NCI-H460 (cell line): Measurements from ENCODE around the gene LMX1B. TPM values are rescaled to one million over a fixed set of nuclear protein-coding genes. Genes with fewer than 3 reads are reported as not detected.

Experiments
- DNase-seq: peaks from one replicate; pipeline ENCODE4 v3.0.0-alpha.2; 2016; ENCODE audit warnings: low read depth; ENCODE audit errors: extremely low read depth
- total RNA-seq: library from RNA; depleted of rRNA; stranded (reverse); fragments of >200 nt; shearing (Covaris generic); gene quantifications from 2 replicates; pipeline ENCODE4 v1.2.3, GENCODE V29; 2014

LMX1B gene
- total RNA-seq, 1 experiment from 2014 or later: 1.9 TPM

DNA sequence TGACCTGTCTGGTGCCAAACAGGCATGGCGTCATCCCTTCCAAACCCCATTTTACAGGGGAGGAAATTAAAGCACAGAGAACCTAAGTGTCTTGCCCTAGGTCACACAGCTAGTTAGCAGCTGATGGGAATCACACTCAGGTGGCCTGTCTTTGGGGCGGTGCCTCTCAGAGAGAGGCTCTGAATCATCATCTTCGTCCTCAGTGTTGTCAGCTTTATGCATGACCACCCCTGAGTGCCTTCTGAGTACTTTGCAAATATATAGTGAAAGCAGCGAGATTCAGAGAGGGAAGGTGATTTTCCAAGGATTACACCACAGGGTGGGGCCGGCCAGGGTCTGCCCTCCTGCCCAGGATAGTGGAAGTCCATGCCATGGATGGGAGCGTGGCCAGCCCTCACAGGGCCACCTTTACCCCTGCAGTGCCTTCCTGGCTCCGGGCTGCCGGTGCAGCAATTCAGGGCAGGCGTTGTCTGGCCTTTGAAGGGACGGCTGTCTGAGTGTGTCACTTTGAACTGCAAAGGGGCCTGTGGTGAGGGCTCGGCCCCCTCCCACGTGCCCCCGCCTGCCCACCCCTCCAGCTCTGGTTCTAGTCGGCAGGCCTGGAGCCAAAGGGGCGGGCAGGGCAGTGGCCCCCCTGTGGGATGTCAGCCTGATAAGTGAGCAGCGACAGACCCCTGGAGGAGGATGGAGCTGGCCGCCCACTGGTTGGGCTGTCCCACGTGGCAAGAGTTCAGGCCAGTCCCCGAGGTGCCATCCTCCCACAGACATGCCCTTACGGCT is 16.9 kb downstream of the LMX1B start:
- DNase-seq: no peak

DNA sequence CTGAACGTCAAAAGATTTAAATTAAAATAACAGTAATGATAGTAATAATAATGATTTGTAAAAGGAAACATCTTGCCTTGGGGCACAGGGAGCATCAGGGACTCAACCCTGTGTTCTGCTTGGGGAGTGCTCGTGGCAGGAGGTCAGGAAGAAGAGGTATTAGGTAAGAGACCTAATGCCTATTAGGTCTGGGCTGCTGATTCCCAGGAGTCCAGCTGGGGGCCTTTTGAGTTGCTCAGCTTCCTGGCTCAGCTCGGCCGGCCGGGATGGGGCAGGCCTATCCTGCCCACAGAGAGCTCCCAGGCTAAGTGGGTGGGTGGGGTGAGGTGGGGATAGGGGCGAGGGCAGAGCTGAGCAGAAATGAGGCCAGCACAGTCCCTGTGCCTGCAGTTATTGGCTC is 17.5 kb downstream of the LMX1B start:
- DNase-seq: no peak

DNA sequence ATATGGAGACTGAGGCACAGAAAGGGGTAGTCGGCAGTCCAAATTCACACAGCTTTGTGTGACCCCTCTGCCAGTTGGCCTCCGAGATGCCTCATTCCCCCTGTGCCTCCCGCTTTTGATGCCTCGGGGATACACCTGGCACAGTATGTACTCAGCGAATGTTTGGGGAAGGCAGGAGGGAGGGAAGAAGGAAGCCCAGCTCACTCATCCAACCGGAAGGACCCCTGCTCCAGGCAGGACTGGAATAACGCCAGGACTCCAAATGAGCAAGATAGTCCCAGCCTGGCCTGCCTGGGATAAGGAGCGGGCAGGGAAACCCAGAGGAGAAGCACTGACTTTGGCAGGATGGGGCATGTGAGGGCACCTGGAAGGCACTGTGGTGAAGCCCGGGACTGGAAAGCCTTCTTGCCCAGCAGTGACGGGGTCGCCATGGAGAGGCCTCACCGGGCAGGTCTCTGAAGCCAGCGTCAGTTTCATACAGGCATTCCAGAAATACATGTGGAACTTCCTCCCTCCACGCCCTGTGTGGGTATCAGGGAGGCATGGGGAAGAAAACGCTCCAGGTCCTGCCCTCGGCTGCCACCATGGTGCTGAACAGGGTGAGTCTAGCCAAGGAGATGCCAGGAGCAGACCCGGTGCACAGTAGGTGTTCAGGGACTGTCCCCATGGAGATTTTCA is 20.3 kb downstream of the LMX1B start:
- no peak for DNase-seq

DNA sequence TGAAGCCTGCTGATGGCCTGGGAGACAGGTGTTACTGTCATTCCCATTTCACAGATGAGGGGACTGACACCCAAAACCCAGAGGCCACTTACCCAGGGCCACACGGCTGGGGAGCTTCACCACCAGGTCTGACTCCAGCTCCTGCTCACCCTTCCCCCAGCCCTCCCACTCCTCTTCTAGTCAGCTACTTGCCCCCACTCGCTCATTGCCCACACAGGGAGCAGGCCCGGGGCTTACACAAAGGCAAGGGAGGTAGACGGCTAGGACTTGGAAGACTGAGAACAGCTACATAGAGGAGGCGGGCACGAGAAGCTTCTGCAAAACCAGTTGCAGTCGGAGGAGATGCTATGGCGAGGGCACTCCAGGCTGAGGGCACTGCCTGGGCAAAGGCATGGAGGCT is 21.3 kb downstream of the LMX1B start:
- DNase-seq: no peak

DNA sequence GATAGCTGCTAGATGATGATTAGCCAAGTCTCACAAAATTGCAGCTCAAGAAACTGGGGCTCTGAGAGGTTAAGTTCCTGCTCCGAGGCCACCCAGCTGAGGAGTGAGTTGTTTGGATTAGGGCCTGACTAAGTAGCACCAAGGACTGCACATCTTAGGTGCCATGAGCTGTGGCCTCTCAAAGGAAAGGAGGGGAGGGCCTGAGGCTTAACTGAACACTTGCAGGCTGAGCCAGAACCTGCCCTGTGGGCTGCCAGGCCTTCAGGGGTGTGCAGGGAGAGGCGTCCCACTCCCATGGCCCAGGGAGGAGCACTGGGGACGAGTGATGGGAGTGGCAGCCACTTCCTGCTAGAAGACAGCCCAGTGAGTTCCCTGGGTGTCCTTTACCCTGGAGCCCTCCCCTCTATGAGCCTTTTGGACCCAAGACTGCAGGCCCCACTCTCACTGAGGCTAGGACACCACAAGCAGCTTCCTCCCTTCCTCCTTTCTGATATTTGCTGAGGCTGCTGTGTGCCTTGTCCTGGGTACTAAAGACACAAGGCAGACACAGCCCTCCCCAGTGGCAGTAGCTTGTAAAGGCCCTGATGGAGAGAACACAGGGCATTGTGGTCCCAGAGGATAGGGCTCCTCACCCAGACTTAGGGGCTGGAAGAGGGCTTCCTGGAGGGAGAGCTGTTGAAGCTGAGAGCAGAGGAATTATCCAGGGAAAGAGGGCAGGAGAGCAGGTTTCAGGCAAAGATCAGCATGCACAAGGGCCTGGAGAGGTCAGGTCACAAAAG is 22.1 kb downstream of the LMX1B start:
- no peak for DNase-seq

DNA sequence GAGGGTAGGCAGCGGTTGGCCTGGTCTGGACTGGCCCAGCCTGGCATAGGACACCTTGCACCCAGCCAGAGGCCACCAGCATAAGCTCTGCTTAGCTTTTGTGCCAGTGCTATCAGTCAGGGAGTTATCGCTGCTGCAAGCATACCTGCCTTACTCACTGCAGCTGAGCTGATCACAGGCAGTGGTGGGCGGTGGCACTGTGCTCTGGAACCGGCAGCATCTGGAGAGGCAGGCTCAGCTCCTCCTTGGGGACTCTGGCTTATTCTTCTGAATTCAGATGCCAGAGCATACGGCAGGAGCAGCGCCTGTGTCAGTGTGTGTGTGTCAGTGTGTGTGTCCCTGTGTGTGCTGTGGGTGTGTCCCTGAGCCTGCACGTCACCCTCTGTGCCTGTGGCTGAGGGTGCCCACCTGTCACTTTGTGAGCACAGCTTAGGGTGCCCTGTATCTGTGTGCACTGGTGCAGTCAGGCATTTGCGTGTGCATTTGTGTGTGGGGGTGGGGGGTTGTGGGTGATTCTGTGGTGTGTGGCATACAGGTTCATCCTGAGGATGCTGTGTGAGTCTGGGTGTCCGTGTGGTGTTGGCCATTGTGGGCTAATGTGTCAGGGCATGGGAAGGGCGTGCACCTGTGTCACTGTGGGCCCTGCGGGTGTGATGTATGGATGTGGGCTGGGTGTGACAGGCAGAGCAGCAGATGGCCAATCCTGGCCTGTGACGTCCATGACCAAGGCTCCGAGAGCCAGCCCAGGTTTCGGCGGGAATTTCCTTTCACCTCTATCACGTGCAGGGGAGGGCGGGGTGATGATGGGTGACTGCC is 23.5 kb downstream of the LMX1B start:
- DNase-seq: no peak

DNA sequence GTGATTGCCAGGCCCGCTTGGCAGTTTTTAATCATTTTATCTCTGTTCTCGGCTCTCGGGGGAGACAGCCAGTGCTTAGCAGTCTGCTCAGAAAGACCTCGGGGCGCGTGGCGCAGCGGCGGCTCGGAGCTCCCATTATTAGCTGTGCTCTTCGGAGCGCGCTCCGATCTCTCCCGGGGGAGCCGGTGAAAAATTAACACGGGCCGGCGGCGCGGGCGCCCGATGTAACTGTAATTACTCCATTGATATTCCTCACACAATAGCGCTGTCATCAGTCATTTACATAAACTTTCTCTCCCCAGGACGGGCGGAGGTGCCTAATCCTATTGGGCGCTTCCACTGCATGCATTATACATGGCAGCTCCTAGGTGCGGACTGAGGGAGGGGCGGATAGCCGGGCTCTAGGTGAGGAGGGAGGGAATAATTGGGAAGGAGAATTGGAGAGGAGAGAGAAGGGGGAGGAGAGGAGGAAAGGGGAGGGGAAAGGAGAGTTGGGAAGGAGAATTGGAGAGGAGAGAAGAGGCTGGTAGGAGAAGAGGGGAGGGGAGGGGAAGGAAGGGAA is 24.9 kb downstream of the LMX1B start:
- DNase-seq: no peak

DNA sequence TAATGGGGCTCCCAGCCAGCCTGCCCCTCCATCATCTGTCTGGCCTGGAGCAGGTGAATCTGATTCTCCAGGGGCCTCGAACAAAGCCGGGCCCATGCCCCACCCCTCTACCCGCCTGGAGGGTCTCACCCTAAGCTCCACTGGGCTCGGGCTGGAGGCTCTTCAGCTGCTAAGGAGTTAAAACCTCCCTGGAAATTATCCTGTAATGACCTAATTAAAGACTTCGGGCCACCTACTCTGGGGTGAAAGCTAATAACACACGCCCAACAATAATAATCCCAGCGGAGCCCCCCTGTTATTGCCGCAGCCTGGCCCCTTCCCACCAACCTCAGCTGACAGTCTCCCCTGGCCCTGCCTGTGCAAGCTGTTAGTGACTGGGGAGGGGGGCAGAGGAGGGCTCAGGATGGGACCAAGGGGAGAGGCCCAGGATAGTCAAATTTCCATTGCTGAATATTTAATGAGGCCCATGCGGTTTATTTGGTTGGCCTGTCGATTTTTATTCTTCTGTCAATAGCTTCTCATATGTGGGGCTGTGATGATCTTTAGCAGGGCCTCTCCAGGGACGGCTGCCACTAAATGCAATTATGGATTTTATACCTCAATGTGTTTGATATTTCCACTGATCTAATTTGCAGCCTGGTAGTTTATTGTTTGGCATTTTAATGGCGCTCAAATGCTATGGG is 25.7 kb downstream of the LMX1B start:
- DNase-seq: no peak

DNA sequence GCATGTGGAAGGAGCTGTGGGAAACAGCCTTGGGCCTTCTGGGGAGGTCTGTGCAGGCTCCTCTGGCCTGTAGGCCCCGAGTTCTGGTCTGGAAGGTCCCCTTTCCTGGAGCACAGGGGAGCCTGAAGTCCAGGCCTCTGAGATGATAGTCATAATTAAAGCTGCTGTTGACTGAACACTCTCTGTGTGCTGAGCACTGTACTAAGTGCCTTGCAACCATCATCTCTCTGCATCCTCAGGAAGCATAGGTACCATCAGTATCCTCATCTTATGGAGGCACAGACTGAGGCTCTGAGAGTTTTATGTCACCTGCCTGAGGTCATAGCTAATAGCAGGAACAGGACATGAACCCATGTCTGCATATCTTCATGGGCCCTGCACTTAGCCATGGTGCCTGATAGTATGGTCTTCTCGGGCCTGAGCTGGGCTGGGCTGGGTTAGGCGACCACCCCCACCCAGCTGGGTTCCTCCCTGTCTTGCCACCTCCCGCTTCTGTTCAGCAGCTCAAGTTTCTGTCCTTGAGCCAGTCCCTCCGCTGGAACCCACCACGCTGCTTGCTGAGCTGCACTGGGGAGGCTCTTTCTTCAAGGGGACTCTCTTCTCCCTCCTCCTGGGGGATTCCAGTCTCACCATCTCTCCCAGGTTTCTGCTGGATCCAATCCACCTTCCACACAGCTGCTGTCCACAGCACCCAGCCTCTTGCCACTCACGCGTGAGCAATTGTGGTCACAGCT is 27.6 kb downstream of the LMX1B start:
- DNase-seq: no peak

DNA sequence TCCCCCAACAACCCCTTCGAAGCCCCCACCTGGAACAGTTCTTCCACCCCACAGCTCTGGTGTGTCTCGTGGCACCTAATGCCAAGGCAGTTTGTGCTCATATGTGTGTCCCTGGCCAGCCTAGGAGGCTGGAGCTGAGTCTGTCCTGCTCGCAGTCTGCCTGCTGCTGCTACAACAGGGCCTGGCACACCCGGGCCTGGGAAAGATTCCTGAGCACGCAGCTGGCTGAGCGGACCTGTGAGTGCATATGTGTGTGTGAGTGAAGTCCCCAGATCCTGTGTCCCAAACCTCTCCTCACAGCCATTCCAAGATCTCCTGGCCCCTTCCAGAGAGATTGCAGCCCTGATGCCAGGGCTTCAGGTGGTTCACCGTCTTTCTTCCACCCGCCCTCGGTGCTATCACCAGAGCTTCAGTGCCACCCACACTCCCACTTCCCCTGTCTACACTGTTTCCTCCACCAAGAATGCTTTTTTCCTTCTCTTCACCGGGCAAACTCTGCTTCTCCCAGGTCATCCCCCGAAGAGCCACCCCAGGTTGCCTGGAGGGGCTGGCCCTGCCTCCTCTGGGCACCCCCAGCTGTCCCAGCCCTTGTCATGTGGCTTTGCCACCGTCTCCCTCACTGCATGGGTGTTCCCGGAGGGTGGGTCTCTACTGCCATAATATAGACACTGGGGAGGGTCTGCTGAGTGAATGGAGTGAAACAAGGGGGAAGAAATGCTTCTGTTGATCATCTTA is 28.4 kb downstream of the LMX1B start:
- no peak for DNase-seq

DNA sequence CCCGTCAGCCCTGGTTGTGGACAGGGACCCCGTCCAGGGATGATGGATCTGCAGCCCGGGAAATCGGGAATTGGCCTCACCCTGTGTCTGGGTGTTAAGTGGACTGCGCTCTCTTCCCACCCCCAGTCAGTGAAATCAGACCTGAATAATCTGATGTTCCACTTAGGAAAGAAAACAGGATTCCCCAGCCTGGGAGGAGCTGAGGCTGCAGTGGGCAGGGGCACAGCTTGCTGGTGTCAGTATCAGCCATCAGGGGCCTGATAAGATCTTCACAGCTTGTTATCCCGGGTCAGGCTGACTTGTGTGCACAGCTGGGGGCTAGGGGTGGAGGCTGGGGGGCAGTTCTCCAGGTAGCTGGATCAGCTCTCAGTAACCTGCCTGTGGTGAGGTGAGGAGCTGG is 29.1 kb downstream of the LMX1B start:
- DNase-seq: no peak

DNA sequence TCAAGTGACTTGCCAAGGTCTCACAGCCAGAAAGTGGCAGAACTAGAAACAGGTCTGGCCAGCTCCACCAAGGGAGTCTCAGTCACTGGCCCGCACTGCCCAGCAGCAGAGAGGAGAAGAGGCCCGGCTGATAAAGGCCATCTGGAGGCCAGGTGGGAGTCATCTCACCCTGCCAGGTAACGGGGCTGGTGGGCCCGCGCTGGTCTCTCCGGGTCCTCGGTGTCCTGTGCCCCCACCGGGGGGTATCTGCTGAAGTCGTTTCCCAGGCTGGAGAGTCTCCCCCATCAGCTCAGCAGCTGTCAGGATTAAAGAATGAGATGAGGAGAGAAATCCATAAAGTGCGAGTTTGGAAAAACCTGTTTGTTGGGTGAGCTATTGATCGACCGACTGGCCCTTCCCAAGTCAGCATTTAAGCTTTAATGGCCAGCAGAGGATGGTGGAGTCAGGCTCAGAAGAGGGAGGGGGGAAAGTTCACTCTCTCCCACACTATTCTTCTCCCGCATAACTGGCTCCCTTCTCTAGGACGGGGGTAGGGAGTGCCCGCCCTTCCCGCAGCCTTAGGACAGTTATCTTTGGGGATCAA is 30.3 kb downstream of the LMX1B start:
- no peak for DNase-seq

DNA sequence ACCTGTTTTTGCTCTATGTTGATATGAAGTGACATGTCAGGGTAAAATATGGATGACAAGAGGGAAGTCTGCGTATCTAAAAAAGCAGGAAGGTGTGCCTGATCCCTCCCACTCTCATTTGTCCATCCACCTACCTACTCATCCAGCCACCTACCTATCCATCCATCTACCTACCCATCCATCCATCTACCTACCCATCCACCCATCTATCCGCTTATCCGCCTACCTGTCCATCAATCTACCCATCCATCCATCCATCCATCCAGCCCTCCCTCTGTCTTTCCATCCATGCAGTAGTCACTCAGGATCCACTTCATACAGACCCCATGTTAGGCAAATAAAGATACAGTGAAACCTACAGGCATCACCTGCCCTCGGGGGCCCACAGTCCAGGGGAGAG is 32.4 kb downstream of the LMX1B start:
- DNase-seq: no peak

DNA sequence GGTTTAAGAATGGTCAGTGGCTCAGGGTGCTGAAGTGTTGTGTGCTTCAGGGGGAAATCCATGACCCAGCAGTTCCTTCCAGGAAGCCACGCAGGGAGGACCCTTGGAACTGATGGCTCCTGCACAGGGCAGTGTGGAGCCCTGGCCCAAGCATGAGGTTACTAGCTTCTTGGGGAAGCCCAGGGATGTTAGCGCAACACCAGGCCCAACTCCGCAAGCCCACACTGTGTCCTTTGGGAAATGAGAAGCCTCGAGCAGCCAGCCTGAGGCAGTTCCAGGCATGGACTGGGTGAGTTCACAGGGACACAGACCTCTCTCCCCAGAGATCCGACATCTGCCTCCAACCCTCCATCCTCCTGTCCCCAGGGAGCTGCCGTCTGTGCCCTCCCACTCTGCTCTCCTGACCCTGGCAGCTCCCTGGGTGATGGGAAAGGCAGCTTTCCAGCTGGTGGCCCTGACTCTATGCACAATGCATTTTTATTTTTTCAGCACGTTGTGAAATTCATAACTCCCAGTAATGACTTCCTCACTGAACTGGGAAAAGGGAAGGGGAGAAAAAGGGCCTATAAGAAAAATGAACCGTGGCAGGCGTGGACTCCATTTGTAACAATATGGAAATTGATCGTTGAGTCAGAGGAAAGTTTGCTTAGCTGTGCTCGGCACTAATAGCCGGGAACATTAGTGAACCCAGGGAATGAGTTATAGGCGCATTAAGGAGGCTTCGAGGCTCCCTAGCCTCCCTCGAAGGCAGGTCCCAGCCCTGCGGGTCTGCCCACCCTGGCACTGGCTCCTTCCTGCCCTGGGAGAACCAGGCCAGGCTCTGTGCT is 34.1 kb downstream of the LMX1B start:
- no peak for DNase-seq

DNA sequence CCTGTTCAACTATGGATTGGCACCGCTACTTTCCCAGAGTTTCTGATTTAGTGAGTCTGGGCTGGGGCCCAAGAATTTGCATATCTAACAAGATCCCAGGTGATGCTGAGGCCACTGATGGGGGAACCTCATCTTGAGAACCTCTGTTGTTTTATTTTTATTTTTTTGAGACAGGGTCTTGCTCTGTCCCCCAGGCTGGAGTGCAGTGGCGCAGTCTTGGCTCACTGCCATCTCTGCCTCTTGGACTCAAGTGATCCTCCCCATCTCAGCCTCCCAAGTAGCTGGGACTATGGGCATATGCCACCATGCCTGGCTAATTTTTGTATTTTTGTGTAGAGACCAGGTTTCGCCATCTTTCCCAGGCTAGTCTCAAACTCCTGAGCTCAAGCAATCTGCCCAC is 35.7 kb downstream of the LMX1B start:
- no peak for DNase-seq

DNA sequence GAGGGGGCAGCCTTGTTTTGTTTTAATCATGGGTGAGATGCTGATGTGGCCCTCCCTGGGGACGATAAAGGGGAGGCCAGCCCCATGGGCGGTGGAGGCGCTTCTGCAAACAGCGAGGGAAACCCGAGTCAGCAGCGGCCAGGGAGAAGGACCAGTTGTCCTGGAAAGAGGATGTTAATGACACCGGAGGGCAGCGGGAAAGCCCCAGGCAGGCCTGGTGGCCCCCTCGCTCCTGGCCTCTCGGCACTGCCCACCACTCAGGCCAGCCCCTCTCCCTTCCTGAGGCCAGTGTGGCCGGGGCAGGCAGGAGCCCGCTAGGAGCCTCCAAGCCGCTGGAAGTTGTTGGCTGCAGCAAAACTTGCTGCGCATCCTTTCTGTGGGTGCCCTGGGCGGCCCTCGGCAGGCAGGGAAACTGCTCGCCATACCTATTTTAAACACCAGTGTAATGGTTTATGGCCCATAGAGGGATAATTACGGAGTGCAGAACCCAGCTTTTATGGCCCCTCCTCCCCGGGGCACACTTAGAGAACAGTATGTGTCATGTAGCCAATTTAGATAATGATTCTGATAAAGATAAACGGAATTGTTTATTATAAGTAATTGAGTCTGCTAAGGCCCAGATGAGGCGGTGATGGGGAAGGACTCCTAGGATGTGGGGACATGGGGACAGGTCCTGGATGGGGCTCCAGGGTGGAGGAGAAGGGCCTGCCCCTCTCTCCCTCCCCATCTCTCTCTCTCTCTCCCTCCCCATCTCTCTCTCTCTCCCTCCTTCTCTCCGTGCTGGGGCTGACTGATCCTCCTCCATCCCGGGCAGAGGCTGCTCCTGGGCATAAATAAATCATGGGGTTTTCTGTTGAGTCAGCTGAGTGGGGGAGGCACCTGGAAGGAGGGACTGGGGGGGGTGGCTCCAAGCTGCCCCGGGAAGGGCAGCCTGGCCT is 36.9 kb downstream of the LMX1B start:
- DNase-seq: no peak
